ENCODE results near the gene INSYN2B.

Gene INSYN2B

DNA sequence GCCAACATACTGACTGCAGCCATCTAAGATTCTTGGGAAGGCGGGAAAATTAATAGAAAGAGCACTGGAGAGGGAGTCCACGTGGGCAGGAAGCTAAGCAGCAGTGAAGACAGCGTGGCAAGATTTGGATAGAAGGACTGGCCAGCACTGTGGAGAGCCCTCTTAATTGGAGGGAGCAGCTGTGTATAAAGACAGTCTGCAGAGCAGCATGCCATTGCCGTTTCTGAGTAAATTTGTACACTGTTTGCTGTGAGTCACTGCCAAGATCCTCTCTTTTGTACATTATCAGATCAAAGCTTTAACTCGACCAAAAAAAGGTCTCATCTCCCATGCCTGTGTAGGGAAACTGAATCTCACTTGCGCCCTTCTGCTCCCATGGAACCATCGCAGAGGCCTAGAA is 45.3 kb downstream of the INSYN2B start:
- DNase-seq (ENCODE audit: low read depth in 1 of 2, low spot score in 1 of 2), result no peak

DNA sequence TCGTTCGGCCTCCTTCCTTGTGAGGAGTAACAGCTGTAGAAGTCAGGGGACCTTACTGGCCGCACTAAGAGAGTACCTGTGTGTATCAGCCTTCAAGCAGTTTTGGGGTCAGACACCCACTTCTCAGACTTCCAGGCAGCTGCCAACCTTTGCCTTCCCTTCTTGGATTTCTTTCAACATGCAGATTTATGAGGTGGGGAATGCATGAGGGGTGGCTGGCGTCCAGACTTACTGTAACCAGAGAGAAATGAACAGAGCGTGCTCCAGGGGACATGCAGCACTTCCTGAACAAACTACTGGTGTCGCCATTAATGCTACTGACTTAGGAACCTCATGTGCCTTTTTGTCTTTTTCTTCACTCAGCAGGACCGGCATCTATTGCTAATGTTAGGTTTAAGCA is 46.7 kb downstream of the INSYN2B start:
- DNase-seq (ENCODE audit: low read depth in 1 of 2, low spot score in 1 of 2), result no peak

DNA sequence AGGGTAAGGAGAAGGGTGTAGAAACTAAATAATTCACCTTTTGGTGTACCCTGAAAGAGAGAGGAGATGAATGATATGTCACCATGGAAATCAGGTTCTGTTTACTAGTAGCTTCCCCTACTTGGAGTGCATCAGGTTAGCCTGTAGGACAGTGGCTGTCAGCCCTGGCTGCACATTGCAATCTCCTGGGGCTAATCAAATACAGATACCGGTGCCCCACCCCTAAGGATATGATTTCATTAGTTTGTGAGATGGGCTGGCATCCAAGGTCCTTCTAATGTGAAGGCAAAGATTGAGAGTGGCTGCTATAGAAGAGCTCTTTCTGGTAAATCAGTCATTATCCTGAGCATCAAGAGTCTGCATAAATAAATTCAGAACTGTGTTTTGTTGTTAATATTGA is 47.2 kb downstream of the INSYN2B start:
- DNase-seq (ENCODE audit: low read depth in 1 of 2, low spot score in 1 of 2), result no peak

DNA sequence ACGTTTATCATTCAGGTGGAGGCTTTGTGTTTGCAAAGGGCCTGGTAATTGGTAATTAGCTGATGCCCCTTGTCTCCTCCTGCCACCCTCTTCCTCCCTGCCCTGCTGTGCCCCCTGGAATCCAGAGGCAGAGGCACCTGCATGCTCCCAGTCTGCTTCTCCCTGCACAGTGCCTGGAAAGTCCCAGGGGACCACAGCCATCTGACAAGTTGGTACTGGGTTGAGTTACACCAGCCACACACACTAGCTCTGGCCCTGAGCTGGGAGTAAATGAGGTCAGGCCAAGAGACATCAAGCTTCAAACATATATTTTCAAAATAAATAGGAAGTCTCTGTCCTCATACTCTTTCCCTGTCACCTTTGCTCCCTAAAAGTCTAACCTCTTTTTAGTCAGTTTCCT is 56.3 kb downstream of the INSYN2B start:
- DNase-seq (ENCODE audit: low read depth in 1 of 2, low spot score in 1 of 2), result no peak

DNA sequence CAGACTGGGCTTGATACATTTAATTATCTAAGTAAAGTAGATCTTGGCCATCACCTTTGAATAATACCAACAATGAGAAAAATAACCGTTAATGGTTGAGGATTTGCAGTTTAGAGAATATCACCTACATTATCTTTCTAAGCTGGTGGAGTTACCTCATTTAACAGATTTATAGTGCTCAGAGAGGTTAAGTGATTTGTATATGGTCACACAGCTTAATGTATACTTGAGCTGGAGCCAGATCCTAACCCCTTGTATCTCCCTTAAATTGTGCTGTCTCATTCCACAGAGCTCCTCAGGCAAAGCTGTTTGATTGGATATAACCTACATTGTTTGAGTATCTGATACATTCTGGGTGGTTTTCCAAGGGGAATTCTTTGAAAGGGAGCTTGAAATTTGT is 57.8 kb downstream of the INSYN2B start:
- no peak for DNase-seq (ENCODE audit: low read depth in 1 of 2, low spot score in 1 of 2)

DNA sequence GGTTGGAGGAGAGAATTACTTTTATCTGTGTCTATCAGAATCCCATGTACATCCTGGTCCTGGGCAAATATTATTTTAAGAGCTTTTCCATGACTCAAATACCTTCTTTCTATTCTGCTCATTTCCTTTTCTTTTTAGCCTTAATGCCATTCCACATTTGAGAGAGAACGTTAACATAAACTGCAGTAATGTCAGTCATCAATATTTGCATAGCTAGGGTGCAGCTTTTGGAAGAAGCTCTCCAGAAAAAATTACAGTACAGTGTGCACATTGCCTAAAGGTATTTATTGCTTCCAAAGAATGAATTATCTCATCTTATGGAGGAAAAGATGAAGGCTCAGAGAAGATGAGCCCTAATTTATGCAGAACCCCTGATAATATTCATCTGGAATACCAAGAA is 58.3 kb downstream of the INSYN2B start:
- DNase-seq (ENCODE audit: low read depth in 1 of 2, low spot score in 1 of 2), result no peak

DNA sequence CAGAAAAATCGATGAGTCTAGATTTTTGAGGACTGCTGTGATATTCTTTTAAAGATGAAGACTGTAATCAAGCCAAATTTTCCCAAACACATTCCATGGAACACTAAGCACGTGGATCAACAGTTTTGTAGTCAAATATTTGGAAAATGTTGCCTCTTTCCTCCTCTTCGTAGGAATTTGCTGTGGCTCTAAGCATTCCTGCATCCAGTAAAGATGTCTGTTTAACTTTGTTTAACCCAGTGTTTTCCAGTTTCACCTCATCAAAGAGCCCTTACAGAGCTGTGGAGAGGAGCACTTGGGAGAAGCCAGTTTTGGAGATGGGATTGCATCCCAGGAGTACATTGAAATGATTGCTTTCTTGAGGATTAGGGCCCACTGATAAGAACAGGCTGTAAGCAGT is 58.9 kb downstream of the INSYN2B start:
- DNase-seq (ENCODE audit: low read depth in 1 of 2, low spot score in 1 of 2), result no peak

DNA sequence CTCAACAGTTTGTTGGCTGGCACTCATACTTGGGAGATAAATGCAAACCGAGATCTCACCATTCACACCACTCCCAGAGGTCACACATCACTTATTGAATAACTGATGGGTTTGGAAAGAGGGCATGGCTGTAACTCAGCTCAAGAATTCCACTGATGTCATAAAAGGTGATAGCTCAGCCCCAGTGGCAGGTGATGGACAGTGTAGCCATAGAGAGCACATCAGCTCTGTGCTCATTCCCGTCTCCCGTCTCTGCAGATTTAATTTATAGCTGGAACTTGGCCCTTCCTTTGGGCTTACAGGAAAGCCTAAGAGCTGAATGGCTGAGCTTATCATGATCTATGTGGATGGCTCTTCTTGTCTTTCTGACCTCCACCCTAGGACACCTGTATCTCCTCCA is 59.8 kb downstream of the INSYN2B start:
- no peak for DNase-seq (ENCODE audit: low read depth in 1 of 2, low spot score in 1 of 2)

DNA sequence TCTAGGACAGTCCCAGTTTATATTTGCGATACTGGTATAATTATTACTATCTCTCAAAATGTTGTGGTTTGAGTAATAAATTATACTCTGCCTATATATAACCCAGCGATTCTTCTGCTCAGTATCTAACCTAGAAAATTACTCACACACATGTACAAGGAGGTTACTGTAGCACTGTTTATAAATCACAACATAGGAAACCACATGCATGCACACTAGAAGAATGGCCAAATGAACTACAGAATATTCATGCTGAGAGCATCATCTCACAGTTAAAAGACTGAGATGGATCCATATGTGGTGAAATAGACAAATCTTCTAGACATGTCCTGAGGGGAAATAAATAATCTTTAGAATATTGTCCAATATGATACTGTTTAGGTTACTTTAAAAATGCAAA is 62.1 kb downstream of the INSYN2B start:
- no peak for DNase-seq (ENCODE audit: low read depth in 1 of 2, low spot score in 1 of 2)

DNA sequence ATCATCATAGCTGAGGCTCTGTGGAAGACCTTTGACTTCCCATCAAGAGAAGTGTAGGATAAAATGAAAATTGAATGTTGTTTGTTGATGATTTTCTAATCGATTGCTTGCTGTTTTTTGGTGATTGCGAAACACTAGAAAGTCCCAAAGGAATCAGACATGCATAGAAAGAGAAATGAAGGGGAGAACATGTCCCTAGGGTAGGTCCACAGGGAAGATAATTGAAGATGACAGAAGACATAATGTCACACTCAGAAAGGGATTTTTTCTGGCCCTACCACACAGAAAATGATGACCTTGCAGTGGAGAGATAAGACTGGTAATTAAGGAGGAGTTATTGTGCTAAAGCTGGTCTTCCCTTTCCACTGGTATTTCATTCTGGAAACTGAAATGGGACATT is 62.8 kb downstream of the INSYN2B start:
- no peak for DNase-seq (ENCODE audit: low read depth in 1 of 2, low spot score in 1 of 2)

DNA sequence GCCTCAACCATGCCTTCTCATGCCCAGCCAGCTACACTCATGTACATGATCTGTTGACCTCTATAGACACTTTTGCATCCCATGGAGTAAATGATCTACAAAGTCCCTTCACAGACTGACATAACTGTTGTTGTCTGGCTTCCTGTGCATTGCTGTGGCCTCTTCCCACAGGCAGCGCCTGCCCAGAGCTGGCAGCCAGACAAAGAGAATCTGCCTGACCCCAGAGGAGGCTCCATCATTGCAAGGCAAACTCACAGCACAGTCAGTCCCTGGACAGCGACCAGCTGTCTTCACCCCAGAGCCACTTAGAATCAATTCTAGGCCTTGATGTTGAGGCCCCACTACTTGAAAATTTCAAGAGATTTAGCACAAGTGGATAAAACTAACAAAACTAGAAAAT is 65.5 kb downstream of the INSYN2B start:
- DNase-seq (ENCODE audit: low read depth in 1 of 2, low spot score in 1 of 2), result no peak

DNA sequence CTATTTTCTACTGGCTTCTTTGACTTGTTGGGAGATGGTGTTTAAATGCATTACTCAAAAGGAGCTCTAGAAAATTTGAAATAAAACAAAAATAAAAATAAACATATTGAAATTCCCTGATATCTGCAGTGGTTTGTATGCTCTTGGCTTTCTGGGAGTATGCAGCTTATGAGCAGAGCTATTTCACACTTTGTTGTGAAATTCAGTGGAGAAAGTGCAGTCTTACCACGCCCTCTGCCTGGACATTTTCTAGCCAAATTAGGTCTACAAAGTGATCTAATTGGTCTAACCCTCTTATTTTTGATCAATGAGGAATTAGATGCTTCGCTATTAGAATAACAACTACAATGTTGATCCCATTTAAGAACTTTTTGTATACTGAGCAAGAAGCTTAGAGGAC is 66.8 kb downstream of the INSYN2B start:
- no peak for DNase-seq (ENCODE audit: low read depth in 1 of 2, low spot score in 1 of 2)

DNA sequence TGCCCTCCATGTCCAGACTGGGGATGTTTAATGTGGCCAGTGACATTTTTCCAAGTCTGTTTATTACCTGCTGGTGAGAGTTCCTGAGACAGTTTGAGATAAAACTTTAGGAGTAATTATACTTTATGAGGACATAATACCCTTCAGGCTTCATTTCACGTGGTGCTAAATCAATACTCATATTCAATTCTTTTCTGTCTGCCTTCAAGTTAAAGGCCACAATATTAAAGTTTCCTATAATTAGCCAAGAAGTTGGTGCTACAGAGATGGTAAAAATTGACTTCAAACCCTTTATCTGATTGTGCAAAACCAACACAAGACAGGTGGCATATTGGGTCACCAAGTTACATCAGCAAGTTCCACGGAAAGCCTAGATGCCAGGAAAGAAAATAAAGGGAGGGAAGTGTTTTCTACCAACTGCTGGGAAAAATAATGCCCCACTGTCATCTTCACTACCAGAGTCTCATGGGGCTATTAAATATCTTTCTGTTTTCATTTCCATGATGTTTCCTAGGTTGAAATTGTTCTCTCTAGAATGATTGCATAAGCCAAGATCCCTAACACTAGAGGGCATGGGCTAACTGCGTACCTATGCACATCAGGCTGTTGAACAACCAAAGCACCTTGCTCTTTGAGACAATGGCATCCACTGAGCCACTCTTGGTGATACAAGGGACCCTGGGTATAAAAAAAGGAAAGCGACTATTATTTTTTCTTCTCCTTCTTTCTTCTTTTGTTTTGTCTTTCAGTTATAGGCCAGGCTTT is 68.7 kb downstream of the INSYN2B start:
- DNase-seq (ENCODE audit: low read depth in 1 of 2, low spot score in 1 of 2), result no peak

DNA sequence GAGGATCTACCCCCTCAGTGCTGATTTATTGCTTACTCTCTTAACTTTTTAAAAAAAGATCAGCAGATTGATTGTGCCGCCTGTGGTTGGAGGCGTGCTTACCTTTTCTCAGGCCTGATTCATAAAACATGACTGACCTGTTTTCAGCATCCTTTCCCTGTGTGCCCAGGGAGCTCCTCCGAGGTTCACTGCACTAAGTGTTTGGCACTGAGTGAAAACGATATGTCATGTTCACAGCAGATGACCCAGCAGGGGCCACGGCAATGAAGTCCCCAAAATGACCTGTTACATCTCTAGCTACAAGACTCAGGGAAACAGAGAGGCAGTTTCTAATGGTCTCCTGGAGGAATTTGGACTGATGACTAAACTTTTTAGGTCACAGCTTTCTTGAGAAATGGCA is 69.9 kb downstream of the INSYN2B start:
- DNase-seq (ENCODE audit: low read depth in 1 of 2, low spot score in 1 of 2), result no peak

DNA sequence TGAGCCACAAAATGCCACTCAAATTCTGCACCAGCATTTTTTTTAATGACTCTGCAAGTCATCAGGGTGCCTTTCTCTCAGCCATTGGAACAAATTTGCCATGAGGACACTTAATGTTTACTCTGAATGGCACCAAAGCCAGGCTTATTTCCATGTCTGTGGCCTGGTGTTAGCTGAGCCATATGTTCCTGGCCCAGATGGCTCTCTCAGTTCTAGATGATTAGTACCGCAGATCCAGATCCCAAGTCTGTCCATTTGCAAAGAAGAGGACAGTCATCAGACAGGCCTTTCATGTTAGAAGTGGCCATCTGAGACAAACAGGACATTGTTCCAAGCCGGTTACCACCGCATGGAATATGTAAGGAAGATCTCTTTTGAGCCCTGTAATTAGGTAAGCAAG is 70.3 kb downstream of the INSYN2B start:
- DNase-seq (ENCODE audit: low read depth in 1 of 2, low spot score in 1 of 2), result no peak

DNA sequence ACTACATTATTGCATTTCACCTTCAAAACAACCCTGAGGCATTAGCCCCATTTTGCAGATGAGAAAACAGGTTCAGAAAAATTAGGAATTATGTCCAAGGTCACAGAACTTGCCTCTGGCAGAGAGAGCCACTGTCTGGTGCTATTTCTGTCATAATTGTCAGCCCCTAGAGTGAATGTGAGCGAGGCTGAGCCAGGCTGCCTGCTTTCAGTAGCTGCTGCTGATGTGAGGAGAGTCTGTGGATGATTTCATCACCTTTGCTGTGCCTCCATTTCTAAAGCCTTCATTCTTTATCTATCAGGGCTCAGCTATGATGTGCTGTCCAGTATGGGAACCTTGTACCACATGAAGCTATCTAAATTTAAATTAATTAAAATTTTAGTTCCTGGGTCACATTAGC is 71.4 kb downstream of the INSYN2B start:
- no peak for DNase-seq (ENCODE audit: low read depth in 1 of 2, low spot score in 1 of 2)

DNA sequence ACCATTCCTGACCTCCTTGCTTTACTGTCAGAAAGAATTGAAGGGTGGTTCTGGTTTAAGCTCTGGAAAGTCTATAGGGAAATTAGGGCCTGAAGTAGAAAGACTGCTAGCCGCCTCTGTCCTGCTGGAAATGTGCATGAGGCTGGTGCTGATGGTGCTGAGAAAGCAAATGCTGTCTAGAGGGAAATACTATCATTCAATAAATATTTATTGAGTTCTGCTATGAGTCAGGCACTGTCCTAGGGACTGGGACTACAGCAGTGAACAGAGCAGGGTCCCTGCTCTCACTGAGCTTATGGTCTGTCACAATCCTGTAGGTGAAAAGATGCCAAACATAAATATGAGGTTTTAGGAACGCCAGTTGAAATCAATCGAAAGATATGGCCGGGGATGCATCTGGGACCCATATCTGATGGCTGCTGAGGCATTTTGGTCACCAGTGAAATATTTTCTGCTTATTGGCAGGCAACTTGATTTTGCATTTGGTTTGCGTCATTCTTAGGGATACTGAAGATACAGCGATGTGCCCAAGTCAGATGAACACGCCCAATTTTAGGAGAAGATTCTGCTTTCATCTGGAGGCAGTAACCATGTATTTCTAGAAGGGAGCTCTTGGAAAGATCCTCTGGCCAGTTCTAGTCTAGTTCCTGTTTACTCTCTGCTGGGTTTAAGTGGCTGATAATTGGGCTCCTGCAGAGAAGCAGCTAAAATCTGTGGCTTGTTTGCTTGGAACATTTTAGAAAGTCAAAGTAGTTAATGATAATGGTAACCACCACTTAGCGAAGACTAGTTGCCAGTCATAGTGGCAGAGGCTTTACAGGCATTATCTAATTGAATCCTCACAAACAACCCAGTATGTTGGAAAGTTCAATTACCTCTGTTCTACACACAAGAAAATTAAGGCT is 73.3 kb downstream of the INSYN2B start:
- no peak for DNase-seq (ENCODE audit: low read depth in 1 of 2, low spot score in 1 of 2)

DNA sequence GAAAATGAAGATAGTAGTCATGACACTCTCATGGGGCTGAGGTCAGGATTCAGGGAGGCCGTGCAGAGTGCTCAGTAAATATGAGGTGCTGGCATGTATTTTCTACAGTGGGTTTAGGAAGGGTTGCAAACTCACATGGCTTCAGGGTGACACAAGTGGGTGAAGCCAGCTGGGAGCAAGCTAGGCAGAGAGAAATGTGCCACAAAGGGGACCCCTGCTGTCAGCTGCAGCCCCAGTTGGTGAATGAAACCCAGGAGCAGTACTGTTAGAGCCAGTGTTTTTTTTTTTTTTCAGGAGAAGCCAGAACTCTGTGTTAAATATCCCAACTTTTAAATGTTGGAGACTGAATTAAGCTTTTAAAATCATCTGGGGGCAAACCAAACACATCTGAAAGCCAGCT is 75.3 kb downstream of the INSYN2B start:
- no peak for DNase-seq (ENCODE audit: low read depth in 1 of 2, low spot score in 1 of 2)

DNA sequence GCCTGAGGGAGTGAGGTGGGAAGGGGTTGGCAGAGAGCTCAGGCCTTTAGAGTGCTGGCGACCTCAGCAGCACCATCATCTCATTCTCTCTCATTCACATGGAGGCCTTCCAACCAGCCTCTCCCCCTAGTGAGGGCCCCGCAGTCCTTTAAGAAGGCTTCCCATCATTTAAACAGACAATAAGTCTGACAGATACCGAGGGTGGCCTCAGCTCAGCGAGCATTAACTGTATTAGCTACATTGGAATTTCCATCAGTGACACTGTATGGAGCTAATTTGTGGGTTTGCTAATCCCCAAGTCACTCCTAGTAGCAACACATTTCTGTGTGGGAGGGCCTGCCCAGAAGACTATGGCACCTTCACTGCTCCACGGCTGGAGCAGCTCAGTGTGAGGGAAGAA is 75.8 kb downstream of the INSYN2B start:
- no peak for DNase-seq (ENCODE audit: low read depth in 1 of 2, low spot score in 1 of 2)

DNA sequence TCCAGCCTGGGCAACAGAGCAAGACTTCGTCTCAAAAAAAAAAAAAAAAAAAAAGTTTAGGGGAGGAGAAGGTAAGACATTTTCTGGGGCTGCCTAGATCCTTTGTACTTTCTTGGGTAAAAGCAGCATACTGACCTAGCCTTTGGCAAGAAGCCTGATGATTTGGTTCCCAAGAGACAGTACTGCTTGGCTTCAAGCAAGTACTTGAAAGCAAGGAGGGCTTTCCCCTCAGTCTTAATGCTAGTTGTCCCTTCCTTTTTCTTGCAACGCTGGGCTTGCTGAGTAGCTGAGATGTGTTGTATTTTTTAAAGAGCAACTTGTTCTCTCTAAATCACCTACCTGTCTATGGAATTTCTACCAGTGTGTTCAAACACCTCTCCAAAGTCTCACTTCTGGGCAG is 76.2 kb downstream of the INSYN2B start:
- DNase-seq (ENCODE audit: low read depth in 1 of 2, low spot score in 1 of 2), result no peak

DNA sequence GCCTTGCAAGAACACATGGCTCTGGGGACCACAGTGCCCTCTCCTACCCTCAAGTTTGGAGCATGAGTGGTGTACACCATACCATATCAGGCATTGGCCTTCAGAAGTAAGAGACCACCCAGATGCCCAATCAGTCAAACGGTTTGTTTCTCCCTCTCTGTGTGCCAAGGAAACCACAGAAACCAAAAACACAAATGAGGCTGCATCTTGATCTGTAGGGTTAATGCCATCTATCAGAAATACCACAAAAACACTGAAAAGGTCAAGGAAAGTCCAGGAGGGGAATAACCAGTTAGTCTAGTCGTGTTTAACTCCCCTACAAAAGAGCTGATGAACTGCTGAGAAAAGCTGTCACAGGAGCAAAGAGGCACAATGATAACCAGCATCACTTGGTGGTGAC is 78.4 kb downstream of the INSYN2B start:
- no peak for DNase-seq (ENCODE audit: low read depth in 1 of 2, low spot score in 1 of 2)

DNA sequence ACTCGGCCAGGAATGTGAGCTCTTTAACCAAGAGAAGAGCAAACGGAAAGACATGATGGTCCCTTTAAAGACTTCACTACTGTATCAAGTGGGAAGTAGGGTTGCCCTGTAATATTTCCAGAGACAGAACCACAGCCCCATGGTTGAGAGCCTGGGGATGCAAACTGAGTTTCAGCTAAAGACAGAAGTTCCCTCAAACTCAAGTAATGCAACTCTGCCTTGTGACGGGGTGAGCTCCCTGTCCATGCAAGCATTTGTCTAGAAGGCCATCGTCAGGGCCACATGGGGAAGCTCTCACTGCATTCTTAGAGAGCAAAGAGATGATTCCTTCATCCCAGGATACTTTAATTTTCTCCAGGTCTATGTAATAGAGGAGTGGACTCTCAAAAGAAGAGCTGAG is 82.8 kb downstream of the INSYN2B start:
- no peak for DNase-seq (ENCODE audit: low read depth in 1 of 2, low spot score in 1 of 2)

DNA sequence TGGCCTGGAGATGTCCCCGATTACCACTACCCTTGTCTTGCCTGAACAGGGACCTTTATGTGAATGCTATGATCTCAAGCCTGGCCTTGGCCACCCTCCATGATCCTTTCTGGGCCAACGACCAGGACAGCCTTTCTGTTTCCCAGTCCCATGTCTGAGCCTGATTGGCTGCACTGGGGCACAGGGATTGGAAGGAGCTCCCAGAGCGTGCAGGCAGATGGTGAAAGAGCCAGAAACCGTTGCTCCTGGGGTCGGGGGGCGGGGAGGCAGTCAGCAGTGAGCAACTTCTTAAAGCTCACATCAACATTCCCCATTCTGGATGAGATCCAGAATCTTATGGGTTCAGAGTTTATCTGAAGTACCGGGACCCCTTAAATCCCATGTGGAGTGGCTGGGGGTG is 84.4 kb downstream of the INSYN2B start:
- no peak for DNase-seq (ENCODE audit: low read depth in 1 of 2, low spot score in 1 of 2)
